Stimulated activated naive CD8-positive, alpha-beta T cell treated with anti-CD3 and anti-CD28 coated beads, Interleukin-15, amount 100 ng/mL, for 72 hours (primary cell): Measurements from ENCODE around the gene CCDC57.

Experiments
- ATAC-seq: fragments of 150-1000 bp; cut with Tn5 transposase; 2 replicates; pipeline ENCODE4 v1.10.0; 2021; ENCODE audit warnings: mild to moderate bottlenecking, moderate library complexity
- DNase-seq, 2 donors: peaks; one replicate each; pipeline ENCODE4 v3.0.0; 2021 to 2022
- H3K27ac Mint-ChIP-seq, 2 donors: one replicate each; pipeline ENCODE4 v1.8.0; 2022; ENCODE audit warnings: mild to moderate bottlenecking in 2 of 2, mixed read lengths in 2 of 2, moderate library complexity in 2 of 2
- H3K27me3 Mint-ChIP-seq: one replicate; pipeline ENCODE4 v1.8.0; 2022; ENCODE audit warnings: mixed read lengths
- H3K4me1 Mint-ChIP-seq: one replicate; pipeline ENCODE4 v1.8.0; 2022; ENCODE audit warnings: mild to moderate bottlenecking, mixed read lengths
- H3K4me3 Mint-ChIP-seq, 2 donors: one replicate each; pipeline ENCODE4 v1.8.0; 2022; ENCODE audit warnings: mild to moderate bottlenecking in 2 of 2, mixed read lengths in 2 of 2, moderate library complexity in 1 of 2
- H3K9me3 Mint-ChIP-seq, 2 donors: one replicate each; pipeline ENCODE4 v1.8.0; 2022; ENCODE audit warnings: mixed read lengths in 2 of 2

Gene CCDC57

DNA sequence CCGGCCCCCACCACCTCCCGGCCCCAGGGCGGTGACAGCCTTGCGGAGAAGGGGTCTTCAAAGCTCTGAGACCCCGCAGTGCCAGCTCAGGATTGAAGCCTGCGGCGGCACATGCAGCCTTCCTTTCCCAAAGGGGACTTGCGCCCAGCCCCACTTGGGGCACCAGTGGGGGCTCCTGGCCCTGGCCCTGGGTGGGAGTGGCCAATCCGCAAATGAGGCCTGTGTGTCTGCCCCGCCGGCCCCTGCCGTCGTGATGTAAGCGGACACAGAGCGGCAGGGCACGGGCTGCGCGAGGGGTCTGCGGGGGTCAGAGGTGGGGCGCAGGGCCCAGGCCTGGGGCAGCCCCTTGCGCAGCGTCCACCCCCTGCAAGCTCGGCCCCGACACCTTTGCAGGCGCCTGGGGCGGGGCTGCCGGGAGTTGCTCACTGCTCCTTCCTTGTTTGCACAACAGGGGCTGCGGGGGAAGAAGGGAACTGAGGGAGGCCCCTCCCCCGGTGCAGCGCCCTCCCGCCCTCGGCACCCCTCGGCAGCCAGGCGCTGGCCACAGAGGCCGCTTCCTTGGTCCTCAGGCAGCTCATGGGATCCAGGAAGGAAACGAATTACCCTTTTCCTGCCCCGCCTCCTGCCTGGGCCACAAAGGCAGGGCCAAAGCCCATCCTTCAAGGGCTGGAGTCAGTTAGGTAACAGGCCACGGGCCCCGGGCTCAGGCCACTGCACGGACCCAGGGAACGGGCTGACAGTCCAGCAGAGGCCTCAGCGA, 19.1 kb upstream of the CCDC57 start:
- H3K4me1 Mint-ChIP-seq, result peaks cover 51% of the 10 kb centered on the region
- H3K27ac Mint-ChIP-seq, result no peak overlapping the region
- H3K4me3 Mint-ChIP-seq, result peak overlapping the region; percentile 42 to 67
- ATAC-seq (peak; percentile 2), DNase-seq (peak in 1 of 2 donors; percentile 39)
- no peaks in the 10 kb centered on the region for H3K9me3 Mint-ChIP-seq
- no peaks in the 10 kb centered on the region for H3K27me3 Mint-ChIP-seq

DNA sequence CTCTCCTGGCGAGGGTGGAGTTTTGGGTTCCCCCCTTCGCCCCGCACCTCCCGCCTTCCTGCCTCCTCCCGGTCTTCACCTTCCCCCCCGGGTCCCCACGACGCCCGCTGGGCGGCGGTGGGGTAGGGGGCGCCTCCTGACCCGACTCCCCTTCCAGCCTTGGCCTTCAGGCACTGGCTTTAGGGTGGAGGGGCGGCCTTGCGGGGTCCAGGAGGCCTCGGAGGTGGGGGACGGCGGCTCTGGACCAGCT, 18.6 kb upstream of the CCDC57 start:
- no peaks in the 10 kb centered on the region for H3K27me3 Mint-ChIP-seq
- no peak for DNase-seq
- H3K9me3 Mint-ChIP-seq, result no peaks in the 10 kb centered on the region
- no peak overlapping the region for H3K27ac Mint-ChIP-seq
- ATAC-seq, result no peak
- peaks cover 46% of the 10 kb centered on the region for H3K4me1 Mint-ChIP-seq
- H3K4me3 Mint-ChIP-seq, result peak overlapping the region in 1 of 2 donors; percentile 67

DNA sequence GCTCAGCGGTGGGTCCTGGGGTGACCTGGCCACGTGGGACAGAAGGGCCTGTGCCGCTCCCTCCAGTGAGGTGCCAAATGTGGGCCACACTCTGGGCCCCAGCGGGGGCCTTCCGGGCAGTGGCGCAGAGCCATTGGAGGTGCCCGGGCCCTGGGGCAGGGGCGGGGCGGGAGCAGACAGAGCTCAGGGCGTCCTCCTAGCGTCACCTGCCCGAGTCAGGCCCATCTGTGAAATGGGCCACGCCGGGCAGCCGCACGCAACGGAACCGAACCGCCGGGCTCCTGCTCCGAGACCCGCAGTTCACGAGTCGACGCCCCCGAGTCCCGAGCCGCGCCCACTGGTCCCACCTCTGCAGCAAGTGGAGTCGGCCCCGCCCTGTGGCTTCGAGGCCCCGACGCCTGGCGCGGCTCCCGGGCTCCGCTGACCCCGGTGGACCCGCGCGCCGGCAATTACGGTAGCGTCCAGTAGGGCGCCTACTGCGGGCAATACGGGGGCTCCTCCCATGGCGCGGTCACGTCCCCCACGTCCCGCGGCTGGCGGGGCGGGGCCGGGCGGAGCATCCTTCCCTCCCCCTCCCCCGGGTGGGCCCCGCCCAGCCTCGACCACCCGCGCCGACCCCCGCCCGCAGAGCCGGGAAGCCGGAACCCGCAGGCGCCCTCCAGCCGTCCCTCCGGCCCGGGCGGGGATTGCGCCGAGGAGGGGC, 18.1 kb upstream of the CCDC57 start:
- no peaks in the 10 kb centered on the region for H3K27me3 Mint-ChIP-seq
- DNase-seq, result peak; percentile 68 to 74
- ATAC-seq, result peak; percentile 54
- peak overlapping the region; percentile 82 to 86 for H3K4me3 Mint-ChIP-seq
- peaks cover 41% of the 10 kb centered on the region for H3K4me1 Mint-ChIP-seq
- no peaks in the 10 kb centered on the region for H3K9me3 Mint-ChIP-seq
- no peak overlapping the region for H3K27ac Mint-ChIP-seq

DNA sequence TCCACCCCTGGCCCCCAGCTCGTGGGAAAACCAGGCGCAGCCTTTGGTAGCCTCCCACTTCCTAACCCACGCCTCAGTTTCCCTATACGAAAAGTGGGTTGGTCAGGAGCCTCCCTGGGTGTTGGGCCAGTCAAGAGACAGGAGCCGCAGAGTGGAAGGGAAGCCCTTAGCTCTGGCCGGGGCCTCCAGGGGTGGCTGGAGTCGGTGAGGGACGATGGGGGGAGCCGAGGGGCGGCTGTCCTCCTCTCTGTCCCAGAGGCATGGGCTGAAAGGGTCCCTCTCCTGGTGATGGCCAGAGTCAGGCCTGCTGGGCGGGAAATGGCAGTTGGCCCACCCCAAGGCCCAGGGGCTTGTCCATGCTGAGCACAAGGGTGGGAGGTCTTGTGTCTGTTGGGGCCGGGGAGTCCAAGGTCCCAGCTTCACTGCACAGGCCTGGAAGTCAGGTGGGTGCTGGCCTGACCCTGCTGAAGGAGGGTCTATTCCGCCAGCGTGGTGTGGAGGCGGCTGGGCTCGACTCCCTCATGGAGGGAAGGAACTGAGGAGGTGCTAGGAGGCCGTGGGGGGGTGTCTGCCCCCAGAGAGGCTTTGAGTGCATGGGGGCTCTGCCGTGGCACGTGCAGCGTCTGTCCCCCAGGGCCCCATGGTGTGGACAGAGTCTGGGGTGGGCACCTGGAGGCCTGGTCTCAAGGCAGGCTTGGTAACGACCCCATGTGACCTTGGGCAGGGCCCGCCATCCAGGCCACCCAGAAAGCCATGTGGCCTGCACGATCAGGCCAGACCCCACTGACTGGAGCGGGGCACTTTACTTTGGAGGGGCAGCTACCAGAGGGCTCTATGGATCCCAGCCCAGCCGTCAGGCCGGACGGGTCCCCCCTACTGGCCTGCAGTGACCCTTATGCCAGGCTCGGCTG, 17.3 kb upstream of the CCDC57 start:
- H3K27me3 Mint-ChIP-seq, result no peaks in the 10 kb centered on the region
- ATAC-seq (no peak), DNase-seq (peak in 1 of 2 donors; percentile 25)
- peaks cover 33% of the 10 kb centered on the region for H3K4me1 Mint-ChIP-seq
- H3K4me3 Mint-ChIP-seq, result peak overlapping the region; percentile 82 to 86
- peak overlapping the region; percentile 33 to 91 for H3K27ac Mint-ChIP-seq
- H3K9me3 Mint-ChIP-seq, result no peaks in the 10 kb centered on the region

DNA sequence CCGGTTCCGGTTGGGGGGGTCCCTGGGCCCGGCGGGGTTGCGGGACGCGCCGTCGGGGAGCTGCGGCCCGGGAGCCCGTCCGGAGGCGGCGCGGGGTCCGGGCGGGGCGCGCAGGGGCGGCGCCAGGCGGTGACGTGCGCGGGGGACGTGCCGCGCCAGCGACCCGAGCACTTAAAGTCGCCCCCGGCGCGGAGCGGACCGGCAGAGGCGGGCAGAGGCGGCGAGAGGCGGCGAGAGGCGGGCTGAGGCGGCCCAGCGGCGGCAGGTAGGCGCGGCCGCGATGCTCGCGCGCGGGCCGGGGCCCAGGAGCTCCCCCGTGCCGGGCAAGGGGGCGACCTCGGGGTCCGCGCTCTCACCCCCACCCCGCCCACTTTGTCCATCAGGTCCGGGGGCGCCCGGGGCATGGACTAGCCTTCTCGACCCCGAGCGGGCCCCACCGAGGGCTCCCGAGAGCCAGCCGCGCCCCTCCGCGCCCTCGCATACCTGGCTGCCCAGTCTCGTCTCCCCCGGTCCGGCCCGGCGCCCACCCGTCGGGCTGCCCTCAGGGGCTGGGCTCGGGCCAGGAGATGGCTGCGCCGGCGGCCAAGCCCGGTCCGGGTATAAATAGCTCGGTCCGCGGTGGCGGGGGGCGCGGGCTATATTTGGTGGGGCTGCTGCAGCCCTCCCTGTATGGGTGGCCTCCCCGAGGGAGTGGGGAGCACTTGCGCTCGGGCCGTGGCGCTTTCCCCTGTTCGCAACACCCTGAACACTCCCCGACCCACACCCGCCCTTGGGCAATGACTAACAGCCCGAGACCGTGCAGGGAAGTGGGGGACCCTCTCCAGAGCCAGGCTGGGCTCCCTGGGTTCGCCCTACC, 16.4 kb upstream of the CCDC57 start, which contains the start of gene SLC16A3:
Gene SLC16A3 (plus strand): TSS at position 201 of the 856 bp plus-strand sequence. CDS start 6,967 bp downstream, outside the sequence.
- Mint-ChIP-seq H3K9me3 (no peaks in the 10 kb centered on the region), H3K27ac (peak within 1 kb of the TSS; percentile 80 to 91), H3K4me1 (peaks cover 24% of the 10 kb centered on the region), H3K4me3 (peak within 1 kb of the TSS; percentile 91 to 94), H3K27me3 (no peaks in the 10 kb centered on the region)
- peak; percentile 62 to 69 for DNase-seq
- ATAC-seq, result peak; percentile 66

GRCh38 chr17:82228278-82228841, 15.7 kb upstream of the CCDC57 start:
- Mint-ChIP-seq H3K27me3 (no peaks in the 10 kb centered on the region), H3K9me3 (no peaks in the 10 kb centered on the region), H3K27ac (peak overlapping the region; percentile 63 to 80), H3K4me1 (peaks cover 19% of the 10 kb centered on the region), H3K4me3 (peak overlapping the region; percentile 91 to 94)
- ATAC-seq, result peak; percentile 75
- peak; percentile 57 to 72 for DNase-seq

DNA sequence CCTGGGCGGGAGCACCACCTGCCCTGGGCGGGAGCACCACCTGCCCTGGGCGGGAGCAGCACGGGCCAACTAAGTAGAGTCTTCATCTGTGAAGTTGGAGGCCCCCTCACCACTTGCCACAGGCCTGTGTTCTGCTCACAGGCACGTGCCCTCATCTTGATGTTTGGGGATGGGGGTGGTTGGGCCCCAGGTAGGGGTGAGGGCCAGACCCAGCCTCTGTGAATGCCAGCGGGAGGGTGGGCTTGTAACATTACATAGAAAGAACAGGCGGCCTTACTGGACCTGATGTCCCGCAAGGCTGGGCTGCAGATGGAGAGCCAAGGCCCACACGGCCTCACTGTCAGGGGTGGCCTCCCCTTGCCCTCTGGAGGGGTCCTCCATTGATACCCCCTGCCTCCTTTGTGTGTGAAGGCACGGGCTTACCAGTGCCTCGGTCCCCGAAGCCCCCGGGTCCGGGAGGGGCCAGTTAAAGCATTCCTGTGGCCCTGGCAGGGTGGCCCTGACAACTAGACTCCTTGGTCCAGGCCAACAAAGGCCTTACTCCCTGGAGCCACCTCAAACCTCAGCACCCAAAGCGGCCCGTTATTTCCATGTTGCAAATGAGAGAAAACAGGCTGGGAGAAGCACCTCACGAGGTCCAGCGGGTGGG, 15.1 kb upstream of the CCDC57 start:
- no peak for DNase-seq
- Mint-ChIP-seq H3K4me3 (peak overlapping the region; percentile 91 to 94), H3K9me3 (no peaks in the 10 kb centered on the region), H3K4me1 (peaks cover 16% of the 10 kb centered on the region), H3K27me3 (no peaks in the 10 kb centered on the region), H3K27ac (peak overlapping the region; percentile 63 to 80)
- no peak for ATAC-seq

DNA sequence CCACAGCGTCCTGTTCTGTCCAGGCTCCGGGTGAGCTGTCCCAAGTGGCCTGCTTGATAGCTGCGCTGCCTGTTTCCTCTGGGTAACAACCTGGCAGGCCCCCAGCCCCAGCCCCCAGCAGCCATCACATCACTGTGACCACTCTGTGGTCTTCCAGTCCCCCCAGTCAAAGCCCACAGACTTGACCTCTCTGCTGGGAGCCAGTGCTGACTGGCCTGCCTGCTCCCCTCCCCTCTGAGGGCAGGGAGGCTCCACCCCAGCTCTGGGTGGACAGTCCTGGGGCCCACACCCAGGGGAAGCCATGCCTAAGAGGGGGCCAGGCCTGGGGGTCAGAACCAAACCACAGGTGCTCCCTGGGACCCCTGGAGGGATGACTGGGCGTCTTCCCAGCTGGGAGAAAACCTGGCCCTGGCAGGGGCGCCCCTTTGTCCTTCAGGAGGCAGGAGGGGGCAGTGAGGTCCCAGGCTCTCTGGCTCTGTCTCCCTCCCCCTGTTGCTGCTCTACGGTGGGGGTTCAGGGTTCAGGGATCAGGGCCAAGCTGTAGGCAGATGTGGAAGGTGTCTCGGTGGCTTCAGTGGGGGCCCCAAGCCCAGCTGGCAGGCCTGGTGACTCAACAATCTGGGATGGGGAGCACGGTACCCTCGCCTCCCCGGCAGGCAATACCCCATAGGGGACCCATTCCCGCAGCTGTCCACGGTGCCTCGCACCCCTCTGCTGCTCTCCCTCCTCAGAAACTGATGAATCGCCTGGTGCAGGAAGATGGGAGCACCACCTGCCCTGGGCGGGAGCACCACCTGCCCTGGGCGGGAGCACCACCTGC, 14.4 kb upstream of the CCDC57 start:
- peaks cover 12% of the 10 kb centered on the region for H3K4me1 Mint-ChIP-seq
- no peak overlapping the region for H3K27ac Mint-ChIP-seq
- H3K9me3 Mint-ChIP-seq, result no peaks in the 10 kb centered on the region
- H3K27me3 Mint-ChIP-seq, result no peaks in the 10 kb centered on the region
- H3K4me3 Mint-ChIP-seq, result peak overlapping the region; percentile 37 to 94
- ATAC-seq, result no peak
- peak in 1 of 2 donors; percentile 9 for DNase-seq

DNA sequence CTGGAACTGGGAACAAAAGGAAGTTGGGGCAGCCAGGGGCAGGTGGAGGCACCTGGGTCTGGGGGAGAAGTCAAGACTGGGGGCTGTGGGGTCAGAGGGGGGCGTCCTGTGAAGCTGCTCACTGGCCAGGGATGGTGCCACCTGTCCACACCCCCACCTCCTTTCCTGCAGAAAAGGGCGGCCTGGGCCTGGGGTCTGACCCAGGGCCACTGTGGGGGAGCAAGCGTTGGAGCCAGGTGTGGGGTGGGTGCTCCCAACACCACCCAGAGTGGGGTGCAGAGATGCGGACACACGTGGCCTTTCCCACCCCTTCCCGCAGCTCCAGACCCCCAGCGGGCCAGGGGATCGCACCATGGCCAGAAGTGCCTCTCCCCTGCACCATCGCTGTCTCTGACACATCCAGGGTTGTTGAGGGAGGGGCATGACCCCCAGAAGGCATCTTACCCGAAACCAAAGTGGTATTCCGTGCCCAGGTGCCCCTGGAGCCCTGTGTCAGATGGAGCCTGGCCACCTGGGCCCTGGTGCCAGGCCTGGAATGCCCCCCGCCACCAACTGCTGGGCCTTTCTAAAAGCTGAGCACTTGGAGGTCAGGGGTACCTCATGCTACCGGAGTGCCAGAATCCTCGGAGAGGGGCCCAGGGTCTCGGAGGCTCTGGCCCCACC, 13.6 kb upstream of the CCDC57 start:
- no peak overlapping the region for H3K27ac Mint-ChIP-seq

GRCh38 chr17:82225368-82226029, 12.9 kb upstream of the CCDC57 start:
- no peak overlapping the region for H3K27ac Mint-ChIP-seq
- ATAC-seq, result no peak
- H3K4me3 Mint-ChIP-seq, result no peak overlapping the region
- H3K27me3 Mint-ChIP-seq, result no peaks in the 10 kb centered on the region
- H3K9me3 Mint-ChIP-seq, result no peaks in the 10 kb centered on the region
- peaks cover 10% of the 10 kb centered on the region for H3K4me1 Mint-ChIP-seq
- DNase-seq, result no peak

More for the DNA sequence above, 13.6 kb upstream of the CCDC57 start:
- Mint-ChIP-seq H3K4me3 (no peak overlapping the region), H3K27me3 (no peaks in the 10 kb centered on the region), H3K4me1 (peaks cover 10% of the 10 kb centered on the region), H3K9me3 (no peaks in the 10 kb centered on the region)
- ATAC-seq (no peak), DNase-seq (no peak)

- DNase-seq (no peak), ATAC-seq (no peak)
- H3K4me1 Mint-ChIP-seq, result peaks cover 2% of the 10 kb centered on the region
- H3K9me3 Mint-ChIP-seq, result no peaks in the 10 kb centered on the region
- peak overlapping the region in 1 of 2 donors; percentile 74 for H3K27ac Mint-ChIP-seq
- H3K4me3 Mint-ChIP-seq, result no peak overlapping the region
- no peaks in the 10 kb centered on the region for H3K27me3 Mint-ChIP-seq
Observed at GRCh38 chr17:82224666-82225065, 12.0 kb upstream of the CCDC57 start.

DNA sequence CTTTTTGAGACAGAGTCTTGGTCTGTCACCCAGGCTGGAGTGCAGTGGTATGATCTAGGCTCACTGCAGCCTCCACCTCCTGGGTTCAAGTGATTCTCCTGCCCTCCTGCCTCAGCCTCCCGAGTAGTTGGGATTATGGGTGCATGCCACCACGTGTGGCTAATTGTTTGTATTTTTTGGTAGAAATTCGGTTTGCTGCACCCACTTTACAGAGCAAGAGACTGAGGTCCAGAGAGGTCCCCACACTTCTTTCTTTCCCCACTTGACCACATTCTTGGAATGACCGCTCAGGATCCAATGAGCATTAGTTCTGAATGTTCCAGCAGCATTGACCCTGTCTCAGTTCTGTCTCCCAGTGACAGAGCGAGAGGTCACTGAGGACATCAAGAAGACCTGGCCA, 10.9 kb upstream of the CCDC57 start:
- Mint-ChIP-seq H3K4me1 (no peaks in the 10 kb centered on the region), H3K27me3 (no peaks in the 10 kb centered on the region), H3K9me3 (no peaks in the 10 kb centered on the region), H3K4me3 (no peak overlapping the region), H3K27ac (no peak overlapping the region)
- DNase-seq (no peak), ATAC-seq (no peak)

DNA sequence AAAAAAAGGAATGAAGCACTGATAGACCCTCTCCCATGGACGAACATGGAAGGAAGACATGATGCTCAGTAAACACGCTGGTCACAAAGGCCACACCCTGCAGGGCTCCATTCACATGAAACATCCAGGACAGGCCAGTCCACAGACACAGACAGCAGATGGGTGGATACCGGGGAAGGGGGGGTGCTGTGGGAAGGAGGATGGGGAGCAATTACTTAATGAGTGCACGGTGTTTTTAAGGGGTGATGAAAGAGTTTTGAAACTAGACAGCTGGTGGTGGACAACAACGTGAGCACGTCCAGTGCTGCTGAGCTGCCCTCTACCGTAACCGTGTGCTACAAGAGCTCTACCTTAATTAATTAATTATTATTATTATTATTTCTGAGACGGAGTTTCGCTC, 10.2 kb upstream of the CCDC57 start:
- H3K9me3 Mint-ChIP-seq, result no peaks in the 10 kb centered on the region
- ATAC-seq, result no peak
- no peaks in the 10 kb centered on the region for H3K27me3 Mint-ChIP-seq
- no peak for DNase-seq
- H3K4me3 Mint-ChIP-seq, result no peak overlapping the region
- no peaks in the 10 kb centered on the region for H3K4me1 Mint-ChIP-seq
- no peak overlapping the region for H3K27ac Mint-ChIP-seq
